ENCODE results near the gene CUEDC1. TPM values are rescaled to one million over a fixed set of nuclear protein-coding genes. Genes with fewer than 3 reads are reported as not detected.

The CUEDC1 gene
- total RNA-seq, 1 donor from 2014 or later, result 24.6 TPM

DNA sequence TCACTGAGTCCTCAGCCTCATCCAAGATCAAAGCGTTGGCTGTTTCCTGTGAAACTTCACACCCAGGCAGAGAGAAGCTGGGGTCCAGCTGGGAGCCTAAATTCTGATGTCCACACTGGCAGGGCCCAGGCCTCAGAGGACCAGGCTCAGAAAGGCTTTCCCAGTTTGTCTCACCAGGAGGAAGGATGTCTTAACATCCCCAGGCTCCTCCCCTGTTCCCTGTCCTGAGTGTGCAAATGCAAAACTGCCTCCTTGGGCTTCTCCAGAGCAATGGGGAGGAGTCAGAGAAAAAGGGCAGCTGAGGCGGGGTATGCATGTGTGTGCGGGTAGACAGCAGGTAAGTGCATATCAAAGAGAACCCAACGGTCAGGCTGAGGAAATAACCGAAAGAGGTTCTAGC is 45.7 kb downstream of the CUEDC1 start:
- DNase-seq (ENCODE audit: low read depth), result no peak
- Histone ChIP-seq H3K27me3 (ENCODE audit: control insufficient read depth, insufficient read depth, low read length) (no peaks in the 10 kb centered on the region), H3K4me3 (ENCODE audit: low read depth, low read length) (no peak overlapping the region), H3K36me3 (ENCODE audit: control insufficient read depth, insufficient read depth, low read length) (no peaks in the 10 kb centered on the region)
- TF ChIP-seq, protein P1, sequence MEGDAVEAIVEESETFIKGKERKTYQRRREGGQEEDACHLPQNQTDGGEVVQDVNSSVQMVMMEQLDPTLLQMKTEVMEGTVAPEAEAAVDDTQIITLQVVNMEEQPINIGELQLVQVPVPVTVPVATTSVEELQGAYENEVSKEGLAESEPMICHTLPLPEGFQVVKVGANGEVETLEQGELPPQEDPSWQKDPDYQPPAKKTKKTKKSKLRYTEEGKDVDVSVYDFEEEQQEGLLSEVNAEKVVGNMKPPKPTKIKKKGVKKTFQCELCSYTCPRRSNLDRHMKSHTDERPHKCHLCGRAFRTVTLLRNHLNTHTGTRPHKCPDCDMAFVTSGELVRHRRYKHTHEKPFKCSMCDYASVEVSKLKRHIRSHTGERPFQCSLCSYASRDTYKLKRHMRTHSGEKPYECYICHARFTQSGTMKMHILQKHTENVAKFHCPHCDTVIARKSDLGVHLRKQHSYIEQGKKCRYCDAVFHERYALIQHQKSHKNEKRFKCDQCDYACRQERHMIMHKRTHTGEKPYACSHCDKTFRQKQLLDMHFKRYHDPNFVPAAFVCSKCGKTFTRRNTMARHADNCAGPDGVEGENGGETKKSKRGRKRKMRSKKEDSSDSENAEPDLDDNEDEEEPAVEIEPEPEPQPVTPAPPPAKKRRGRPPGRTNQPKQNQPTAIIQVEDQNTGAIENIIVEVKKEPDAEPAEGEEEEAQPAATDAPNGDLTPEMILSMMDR (IDR thresholded peaks at IDR 0.05; ENCODE audit: insufficient read depth, low read length, poor library complexity, severe bottlenecking), result no peak

DNA sequence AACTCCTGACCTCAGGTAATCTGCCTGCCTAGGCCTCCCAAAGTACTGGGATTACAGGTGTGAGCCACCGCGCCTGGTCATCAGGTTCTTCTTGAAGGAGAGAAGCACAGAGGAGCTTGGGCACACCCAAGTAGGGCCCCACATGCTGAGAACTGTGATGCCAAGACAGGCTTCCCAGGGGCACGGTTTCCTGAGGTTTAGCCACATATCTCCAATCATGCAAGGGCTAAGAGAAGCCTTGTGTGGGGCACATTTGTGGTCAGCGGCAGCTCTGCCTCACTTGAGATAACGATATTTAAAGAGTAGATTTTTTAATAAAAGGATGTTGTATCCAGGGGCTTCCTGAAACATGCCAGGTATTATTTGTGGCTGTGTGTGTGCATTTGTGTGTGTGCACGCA is 46.9 kb downstream of the CUEDC1 start:
- no peak for DNase-seq (ENCODE audit: low read depth)
- H3K36me3 ChIP-seq (ENCODE audit: control insufficient read depth, insufficient read depth, low read length), result no peaks in the 10 kb centered on the region
- TF ChIP-seq, protein P1 (IDR thresholded peaks at IDR 0.05; ENCODE audit: insufficient read depth, low read length, poor library complexity, severe bottlenecking), result no peak
- no peak overlapping the region for H3K4me3 ChIP-seq (ENCODE audit: low read depth, low read length)
- no peaks in the 10 kb centered on the region for H3K27me3 ChIP-seq (ENCODE audit: control insufficient read depth, insufficient read depth, low read length)

DNA sequence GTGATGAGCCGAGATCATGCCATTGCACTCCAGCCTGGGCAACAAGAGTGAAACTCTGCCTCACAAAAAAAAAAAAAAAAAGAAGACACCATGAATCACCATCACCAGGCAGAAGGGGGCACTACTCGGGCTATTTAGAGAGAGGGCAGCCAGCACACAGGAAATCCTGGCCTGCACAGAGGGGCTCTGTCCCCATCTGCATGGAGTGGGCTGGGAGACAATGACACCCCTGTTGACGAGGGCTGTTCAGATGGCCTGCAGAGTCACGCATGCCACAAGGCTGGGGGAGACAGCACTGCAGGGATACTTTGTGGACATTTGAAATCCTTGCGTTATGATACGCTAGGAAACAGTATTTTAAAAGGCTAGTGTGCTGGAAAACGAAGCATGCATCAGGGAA is 48.3 kb downstream of the CUEDC1 start:
- TF ChIP-seq, protein P1 (IDR thresholded peaks at IDR 0.05; ENCODE audit: insufficient read depth, low read length, poor library complexity, severe bottlenecking), result peak; percentile 27
- no peak for DNase-seq (ENCODE audit: low read depth)
- Histone ChIP-seq H3K4me3 (ENCODE audit: low read depth, low read length) (no peak overlapping the region), H3K27me3 (ENCODE audit: control insufficient read depth, insufficient read depth, low read length) (no peaks in the 10 kb centered on the region), H3K36me3 (ENCODE audit: control insufficient read depth, insufficient read depth, low read length) (no peaks in the 10 kb centered on the region)

DNA sequence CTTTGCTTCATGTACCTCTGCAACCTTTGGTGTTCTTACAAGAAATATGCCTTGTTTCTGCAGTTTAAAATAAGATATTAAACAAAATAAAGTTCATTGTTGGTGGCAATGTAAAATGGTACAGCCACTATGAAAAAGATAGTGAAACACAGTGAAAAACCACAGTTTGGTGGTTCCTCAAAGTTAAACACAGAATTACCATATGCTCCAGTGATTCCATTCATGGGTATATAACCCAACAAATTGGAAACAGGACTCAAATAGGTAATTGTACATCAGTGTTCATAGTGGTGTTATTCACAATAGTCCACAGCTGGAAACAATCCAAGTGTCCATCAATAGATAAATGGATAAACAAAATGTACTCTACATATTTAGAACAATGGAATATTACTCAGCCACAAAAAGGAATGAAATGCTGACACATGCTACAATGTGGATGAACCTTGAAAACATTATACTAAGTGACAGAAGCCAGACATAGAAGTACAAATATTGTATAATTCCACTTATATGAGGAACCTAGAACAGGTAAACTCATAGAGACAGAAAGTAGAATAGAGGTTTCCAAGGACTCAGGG is 49.2 kb downstream of the CUEDC1 start:
- DNase-seq (ENCODE audit: low read depth), result no peak
- no peak overlapping the region for H3K4me3 ChIP-seq (ENCODE audit: low read depth, low read length)
- H3K27me3 ChIP-seq (ENCODE audit: control insufficient read depth, insufficient read depth, low read length), result no peaks in the 10 kb centered on the region
- H3K36me3 ChIP-seq (ENCODE audit: control insufficient read depth, insufficient read depth, low read length), result no peaks in the 10 kb centered on the region
- TF ChIP-seq, protein P1 (IDR thresholded peaks at IDR 0.05; ENCODE audit: insufficient read depth, low read length, poor library complexity, severe bottlenecking), result no peak

DNA sequence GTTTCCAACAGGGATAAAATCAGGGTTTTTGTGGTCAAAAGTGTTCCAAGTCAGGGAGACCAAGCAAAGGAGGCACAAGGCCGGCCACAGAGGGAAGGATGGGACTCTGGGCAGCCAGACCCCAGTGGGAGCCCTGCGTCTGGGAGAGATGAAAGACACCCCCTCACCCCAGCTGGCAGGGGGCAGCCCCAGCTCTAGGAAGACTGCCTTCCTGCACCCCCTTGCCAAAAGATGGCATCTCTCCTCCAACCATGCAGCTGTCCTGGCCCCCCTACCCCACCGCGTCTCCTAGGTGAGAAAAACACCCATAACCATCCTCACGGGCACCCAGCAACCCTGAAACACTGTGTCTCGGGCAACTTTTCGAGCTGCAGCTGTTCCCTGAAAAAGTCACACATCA is 51.3 kb downstream of the CUEDC1 start:
- TF ChIP-seq, protein P1 (IDR thresholded peaks at IDR 0.05; ENCODE audit: insufficient read depth, low read length, poor library complexity, severe bottlenecking), result no peak
- DNase-seq (ENCODE audit: low read depth), result no peak
- no peaks in the 10 kb centered on the region for H3K36me3 ChIP-seq (ENCODE audit: control insufficient read depth, insufficient read depth, low read length)
- H3K27me3 ChIP-seq (ENCODE audit: control insufficient read depth, insufficient read depth, low read length), result no peaks in the 10 kb centered on the region
- no peak overlapping the region for H3K4me3 ChIP-seq (ENCODE audit: low read depth, low read length)

Measured in kidney epithelial cell (primary cell).